SK-N-SH treated with all-trans-retinoic acid at 6 μM for 48 hours (cell line): ENCODE measurements around the gene GFRAL.

Source experiments
- ATAC-seq: fragments of 200-7000 bp; cut with Tn5 transposase; 3 replicates; pipeline ENCODE4 v1.9.1; 2020; ENCODE audit warnings: mild to moderate bottlenecking, moderate library complexity
- ARNTL ChIP-seq: fragments of 450-650 bp; formaldehyde crosslinking; IDR thresholded peaks from 2 replicates; pipeline ENCODE4 v1.5.0; 2020; ENCODE audit warnings: low read depth, mild to moderate bottlenecking, moderate library complexity, borderline replicate concordance
- BACH2 ChIP-seq: fragments of 250-450 bp; sonication (Bioruptor Pico); IDR thresholded peaks from 2 replicates; pipeline ENCODE4 v1.9.0; 2021; ENCODE audit warnings: mild to moderate bottlenecking, borderline replicate concordance
- CSDC2 ChIP-seq: fragments of 250-450 bp; sonication (Bioruptor Pico); IDR thresholded peaks from 2 replicates; pipeline ENCODE4 v1.5.0; 2020; ENCODE audit warnings: mild to moderate bottlenecking, moderate library complexity
- GLIS3 ChIP-seq: fragments of 250-450 bp; sonication (Bioruptor Pico); IDR thresholded peaks from 2 replicates; pipeline ENCODE4 v1.5.0; 2020; ENCODE audit warnings: mild to moderate bottlenecking, moderate library complexity
- ISL1 ChIP-seq: fragments of 250-450 bp; sonication (Bioruptor Pico); IDR thresholded peaks from 2 replicates; pipeline ENCODE4 v2.1.2; 2022; ENCODE audit warnings: mild to moderate bottlenecking, moderate library complexity
- OSR1 ChIP-seq: fragments of 250-450 bp; sonication (Bioruptor Pico); IDR thresholded peaks from 2 replicates; pipeline ENCODE4 v1.8.0; 2022; ENCODE audit warnings: moderate library complexity, mild to moderate bottlenecking, inconsistent platforms
- PPARA ChIP-seq: fragments of 250-450 bp; sonication (Bioruptor Pico); IDR thresholded peaks from 2 replicates; pipeline ENCODE4 v1.5.0; 2020; ENCODE audit warnings: mild to moderate bottlenecking, borderline replicate concordance
- RARB ChIP-seq: fragments of 250-450 bp; sonication (Bioruptor Pico); IDR thresholded peaks from 2 replicates; pipeline ENCODE4 v1.8.0; 2021; ENCODE audit warnings: mild to moderate bottlenecking, moderate library complexity
- SNAI2 ChIP-seq: fragments of 250-450 bp; sonication (Bioruptor Pico); IDR thresholded peaks from 2 replicates; pipeline ENCODE4 v1.5.0; 2020; ENCODE audit warnings: mild to moderate bottlenecking, moderate library complexity
- TCF4 ChIP-seq: fragments of 250-450 bp; sonication (Bioruptor Pico); IDR thresholded peaks from 2 replicates; pipeline ENCODE4 v1.8.0; 2021; ENCODE audit warnings: mild to moderate bottlenecking, moderate library complexity, borderline replicate concordance
- ZC3H10 ChIP-seq: fragments of 250-450 bp; sonication (Bioruptor Pico); IDR thresholded peaks from 2 replicates; pipeline ENCODE4 v1.5.1; 2021; ENCODE audit warnings: mild to moderate bottlenecking, moderate library complexity
- ZFP30 ChIP-seq: fragments of 450-650 bp; formaldehyde crosslinking; IDR thresholded peaks from 2 replicates; pipeline ENCODE4 v1.5.0; 2022; ENCODE audit warnings: mild to moderate bottlenecking, moderate library complexity
- ZNF565 ChIP-seq: fragments of 450-650 bp; formaldehyde crosslinking; conservative IDR thresholded peaks from 2 replicates; pipeline ENCODE4 v1.5.0; 2020; ENCODE audit warnings: low read depth, mild to moderate bottlenecking, moderate library complexity
- ZNF70 ChIP-seq: fragments of 450-650 bp; formaldehyde crosslinking; IDR thresholded peaks from 2 replicates; pipeline ENCODE4 v1.5.0; 2020; ENCODE audit warnings: mild to moderate bottlenecking, moderate library complexity
- ZNF8 ChIP-seq: fragments of 450-650 bp; formaldehyde crosslinking; IDR thresholded peaks from 2 replicates; pipeline ENCODE4 v1.5.0; 2020; ENCODE audit warnings: mild to moderate bottlenecking, moderate library complexity
- TF ChIP-seq, protein P1 (sequence below): fragments of 250-450 bp; sonication (Bioruptor Pico); IDR thresholded peaks from 2 replicates; pipeline ENCODE4 v1.8.0; 2020; ENCODE audit warnings: mild to moderate bottlenecking, moderate library complexity, borderline replicate concordance
- TF ChIP-seq, protein P2 (sequence below): fragments of 250-450 bp; sonication (Bioruptor Pico); IDR thresholded peaks from 2 replicates; pipeline ENCODE4 v1.5.1; 2020; ENCODE audit warnings: low read depth, mild to moderate bottlenecking, moderate library complexity
- TF ChIP-seq, protein P3 (sequence below): fragments of 250-450 bp; sonication (Bioruptor Pico); IDR thresholded peaks from 2 replicates; pipeline ENCODE4 v1.8.0; 2021; ENCODE audit warnings: low read depth, mild to moderate bottlenecking, moderate library complexity, borderline replicate concordance

GFRAL gene

DNA sequence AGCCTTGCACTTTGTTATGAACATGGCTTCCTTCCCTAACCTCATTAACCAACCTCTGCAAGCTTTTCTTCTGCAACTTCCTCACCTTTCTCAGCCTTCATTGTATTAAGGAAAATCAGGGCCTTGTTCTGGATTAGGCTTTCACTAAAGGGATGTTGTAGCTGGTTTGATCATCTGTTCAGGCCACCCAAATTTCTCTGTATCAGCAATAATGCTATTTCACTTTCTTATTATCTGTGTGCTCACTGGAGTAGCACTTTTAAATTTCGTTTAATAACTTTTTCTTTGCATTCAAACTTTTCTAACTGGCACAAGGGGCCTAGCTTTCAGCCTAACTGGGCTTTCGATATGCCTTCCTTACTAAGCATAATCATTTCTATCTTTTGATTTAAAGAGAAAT, 96.7 kb downstream of the GFRAL start:
- no peak for ATAC-seq
- TF ChIP-seq ZNF70 (CRISPR knock-in tag) (no peak), ZNF565 (no peak), OSR1 (CRISPR knock-in tag) (no peak), ISL1 (CRISPR knock-in tag) (no peak), GLIS3 (CRISPR knock-in tag) (no peak), RARB (no peak), SNAI2 (CRISPR knock-in tag) (no peak), BACH2 (CRISPR knock-in tag) (no peak), CSDC2 (CRISPR knock-in tag) (no peak)
- TF ChIP-seq, protein P1, sequence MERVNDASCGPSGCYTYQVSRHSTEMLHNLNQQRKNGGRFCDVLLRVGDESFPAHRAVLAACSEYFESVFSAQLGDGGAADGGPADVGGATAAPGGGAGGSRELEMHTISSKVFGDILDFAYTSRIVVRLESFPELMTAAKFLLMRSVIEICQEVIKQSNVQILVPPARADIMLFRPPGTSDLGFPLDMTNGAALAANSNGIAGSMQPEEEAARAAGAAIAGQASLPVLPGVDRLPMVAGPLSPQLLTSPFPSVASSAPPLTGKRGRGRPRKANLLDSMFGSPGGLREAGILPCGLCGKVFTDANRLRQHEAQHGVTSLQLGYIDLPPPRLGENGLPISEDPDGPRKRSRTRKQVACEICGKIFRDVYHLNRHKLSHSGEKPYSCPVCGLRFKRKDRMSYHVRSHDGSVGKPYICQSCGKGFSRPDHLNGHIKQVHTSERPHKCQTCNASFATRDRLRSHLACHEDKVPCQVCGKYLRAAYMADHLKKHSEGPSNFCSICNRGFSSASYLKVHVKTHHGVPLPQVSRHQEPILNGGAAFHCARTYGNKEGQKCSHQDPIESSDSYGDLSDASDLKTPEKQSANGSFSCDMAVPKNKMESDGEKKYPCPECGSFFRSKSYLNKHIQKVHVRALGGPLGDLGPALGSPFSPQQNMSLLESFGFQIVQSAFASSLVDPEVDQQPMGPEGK (CRISPR knock-in tag): no peak

DNA sequence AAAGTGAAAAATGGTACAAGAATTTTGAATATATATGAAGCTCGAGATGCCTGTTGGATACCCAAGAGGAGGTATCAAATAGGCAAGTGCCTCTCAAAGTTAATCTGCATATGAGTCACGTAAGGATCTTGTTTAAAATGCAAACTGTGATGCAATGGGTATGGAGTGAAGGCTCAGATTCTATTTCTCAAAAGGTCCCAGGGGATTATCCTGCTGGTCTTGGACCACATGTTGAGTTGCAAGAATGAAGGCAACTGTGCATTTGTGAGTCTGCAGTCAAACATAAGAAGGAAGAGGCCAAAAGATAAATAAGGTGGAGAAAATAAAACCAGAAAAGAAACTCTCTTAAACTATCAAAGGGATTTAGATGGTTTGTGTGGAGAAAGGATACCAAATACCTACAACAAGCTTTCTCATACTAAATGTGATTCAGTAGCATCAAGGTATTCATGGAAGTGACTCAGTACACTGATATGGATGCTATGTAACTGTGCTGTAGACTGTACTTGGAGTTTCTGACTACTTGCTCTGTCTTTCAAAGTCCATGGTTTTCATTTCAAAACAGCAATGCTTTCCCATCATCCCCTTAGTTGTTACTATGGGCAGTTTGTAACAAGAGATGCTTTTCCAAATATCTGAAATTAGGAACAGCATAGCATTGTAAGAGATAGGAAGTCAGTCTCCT, 106.3 kb downstream of the GFRAL start:
- TF ChIP-seq ZC3H10 (CRISPR knock-in tag): no peak
- TF ChIP-seq, all 23 proteins: peak for 0
- no peak for ATAC-seq

DNA sequence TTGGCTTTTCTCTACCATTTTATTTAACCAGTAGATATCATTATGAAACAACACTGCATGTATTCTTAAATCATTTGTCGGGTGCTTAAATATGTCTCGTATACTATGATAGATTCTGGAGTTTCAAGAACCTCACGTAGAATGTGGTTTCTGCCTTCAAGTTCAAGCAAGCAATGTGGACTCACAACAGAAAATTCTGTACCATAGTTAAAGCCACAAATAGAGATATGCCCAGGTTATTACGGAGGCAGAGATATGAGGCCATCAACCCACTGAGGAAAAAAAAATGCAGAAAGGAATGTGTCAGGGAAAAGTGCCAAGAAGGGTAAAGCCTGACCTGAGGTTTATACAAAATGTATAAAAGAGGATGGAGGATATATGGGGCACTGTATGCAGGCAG, 109.9 kb downstream of the GFRAL start:
- TF ChIP-seq, protein P2, sequence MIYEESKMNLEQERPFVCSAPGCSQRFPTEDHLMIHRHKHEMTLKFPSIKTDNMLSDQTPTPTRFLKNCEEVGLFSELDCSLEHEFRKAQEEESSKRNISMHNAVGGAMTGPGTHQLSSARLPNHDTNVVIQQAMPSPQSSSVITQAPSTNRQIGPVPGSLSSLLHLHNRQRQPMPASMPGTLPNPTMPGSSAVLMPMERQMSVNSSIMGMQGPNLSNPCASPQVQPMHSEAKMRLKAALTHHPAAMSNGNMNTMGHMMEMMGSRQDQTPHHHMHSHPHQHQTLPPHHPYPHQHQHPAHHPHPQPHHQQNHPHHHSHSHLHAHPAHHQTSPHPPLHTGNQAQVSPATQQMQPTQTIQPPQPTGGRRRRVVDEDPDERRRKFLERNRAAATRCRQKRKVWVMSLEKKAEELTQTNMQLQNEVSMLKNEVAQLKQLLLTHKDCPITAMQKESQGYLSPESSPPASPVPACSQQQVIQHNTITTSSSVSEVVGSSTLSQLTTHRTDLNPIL (CRISPR knock-in tag): no peak
- TF ChIP-seq, protein P3, sequence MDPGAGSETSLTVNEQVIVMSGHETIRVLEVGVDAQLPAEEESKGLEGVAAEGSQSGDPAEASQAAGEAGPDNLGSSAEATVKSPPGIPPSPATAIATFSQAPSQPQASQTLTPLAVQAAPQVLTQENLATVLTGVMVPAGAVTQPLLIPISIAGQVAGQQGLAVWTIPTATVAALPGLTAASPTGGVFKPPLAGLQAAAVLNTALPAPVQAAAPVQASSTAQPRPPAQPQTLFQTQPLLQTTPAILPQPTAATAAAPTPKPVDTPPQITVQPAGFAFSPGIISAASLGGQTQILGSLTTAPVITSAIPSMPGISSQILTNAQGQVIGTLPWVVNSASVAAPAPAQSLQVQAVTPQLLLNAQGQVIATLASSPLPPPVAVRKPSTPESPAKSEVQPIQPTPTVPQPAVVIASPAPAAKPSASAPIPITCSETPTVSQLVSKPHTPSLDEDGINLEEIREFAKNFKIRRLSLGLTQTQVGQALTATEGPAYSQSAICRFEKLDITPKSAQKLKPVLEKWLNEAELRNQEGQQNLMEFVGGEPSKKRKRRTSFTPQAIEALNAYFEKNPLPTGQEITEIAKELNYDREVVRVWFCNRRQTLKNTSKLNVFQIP: no peak
- no peak for TF ChIP-seq SNAI2 (CRISPR knock-in tag)
- TF ChIP-seq BACH2 (CRISPR knock-in tag): no peak
- no peak for TF ChIP-seq ZNF70 (CRISPR knock-in tag)
- TF ChIP-seq ZC3H10 (CRISPR knock-in tag): no peak
- TF ChIP-seq ZNF8 (CRISPR knock-in tag): no peak
- TF ChIP-seq TCF4 (CRISPR knock-in tag): no peak
- no peak for TF ChIP-seq RARB
- no peak for TF ChIP-seq ISL1 (CRISPR knock-in tag)
- TF ChIP-seq PPARA (CRISPR knock-in tag): no peak
- no peak for ATAC-seq

DNA sequence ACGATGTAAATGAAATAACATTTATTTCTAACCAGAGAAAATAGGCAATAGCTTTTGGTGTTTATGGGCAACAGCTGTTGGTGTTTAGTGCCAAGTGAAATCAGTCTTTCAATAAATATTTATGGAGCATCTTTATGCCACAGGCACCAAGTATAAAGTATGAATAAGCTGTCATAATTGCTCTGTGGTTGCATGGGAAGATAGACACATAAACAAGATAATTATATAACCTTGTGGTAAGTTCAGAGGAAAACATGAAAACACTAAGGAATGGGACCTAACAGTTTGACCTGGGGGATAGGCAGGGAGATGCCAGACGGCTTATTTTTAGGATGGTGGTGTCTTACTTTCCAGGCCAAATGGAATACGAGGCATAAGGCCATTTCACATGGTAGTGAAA, 110.9 kb downstream of the GFRAL start:
- TF ChIP-seq BACH2 (CRISPR knock-in tag) (no peak), GLIS3 (CRISPR knock-in tag) (no peak), ZNF565 (no peak), CSDC2 (CRISPR knock-in tag) (no peak), ARNTL (CRISPR knock-in tag) (no peak), OSR1 (CRISPR knock-in tag) (no peak), ZC3H10 (CRISPR knock-in tag) (no peak), TCF4 (CRISPR knock-in tag) (no peak), PPARA (CRISPR knock-in tag) (no peak), ZFP30 (CRISPR knock-in tag) (no peak)
- TF ChIP-seq, protein P2 (CRISPR knock-in tag): no peak
- TF ChIP-seq, all 23 proteins: peak for 0
- ATAC-seq: no peak
